CD4-positive, alpha-beta T cell treated with Interleukin-10 for 1 hour (primary cell): ENCODE measurements around the gene ST8SIA1.

Experiments used
- DNase-seq: peaks from one replicate; pipeline ENCODE4 v3.0.0-alpha.2; 2020

Gene ST8SIA1

DNA sequence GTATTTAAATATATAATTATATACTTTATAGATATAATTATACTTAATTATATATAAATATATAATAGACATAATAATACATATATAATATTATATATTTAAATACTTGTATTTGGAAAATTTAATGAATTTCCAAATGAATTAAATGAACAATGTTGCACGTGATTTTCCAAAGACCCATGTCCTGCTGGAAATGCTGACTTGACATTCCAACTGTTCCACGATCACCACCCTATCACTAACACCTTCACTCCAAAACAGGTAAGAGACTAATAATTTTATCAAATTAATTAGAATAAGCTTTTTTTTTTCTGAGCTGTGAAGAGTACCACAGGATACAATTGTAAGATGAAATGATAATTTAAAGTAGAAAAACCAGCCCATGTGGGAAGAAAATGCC lies 103.4 kb downstream of the ST8SIA1 start:
- DNase-seq: no peak

DNA sequence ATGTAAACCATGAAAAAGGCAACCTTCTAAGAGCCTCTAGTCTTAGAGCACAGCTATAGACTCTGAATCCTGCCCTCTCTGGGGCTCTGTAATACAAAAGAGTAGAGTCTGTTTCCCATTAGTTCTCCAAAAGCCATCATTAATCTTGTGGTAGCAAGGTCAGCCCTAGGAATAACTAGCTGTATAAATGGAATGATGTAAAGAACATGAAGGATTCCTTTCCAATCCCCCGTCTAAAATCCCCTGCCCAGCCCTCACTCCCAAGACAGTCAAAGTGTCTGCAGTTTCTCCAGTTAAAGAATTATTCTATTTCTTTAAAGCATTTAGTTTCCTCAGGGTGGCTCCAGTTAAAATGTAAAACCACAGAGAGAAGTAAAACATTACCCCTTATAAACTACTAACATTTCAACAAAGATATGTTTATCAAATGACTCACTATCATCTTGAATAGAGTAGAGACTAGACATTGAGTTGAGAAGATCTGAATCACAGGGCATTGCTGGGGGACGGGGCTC lies 104.2 kb downstream of the ST8SIA1 start:
- DNase-seq: no peak

DNA sequence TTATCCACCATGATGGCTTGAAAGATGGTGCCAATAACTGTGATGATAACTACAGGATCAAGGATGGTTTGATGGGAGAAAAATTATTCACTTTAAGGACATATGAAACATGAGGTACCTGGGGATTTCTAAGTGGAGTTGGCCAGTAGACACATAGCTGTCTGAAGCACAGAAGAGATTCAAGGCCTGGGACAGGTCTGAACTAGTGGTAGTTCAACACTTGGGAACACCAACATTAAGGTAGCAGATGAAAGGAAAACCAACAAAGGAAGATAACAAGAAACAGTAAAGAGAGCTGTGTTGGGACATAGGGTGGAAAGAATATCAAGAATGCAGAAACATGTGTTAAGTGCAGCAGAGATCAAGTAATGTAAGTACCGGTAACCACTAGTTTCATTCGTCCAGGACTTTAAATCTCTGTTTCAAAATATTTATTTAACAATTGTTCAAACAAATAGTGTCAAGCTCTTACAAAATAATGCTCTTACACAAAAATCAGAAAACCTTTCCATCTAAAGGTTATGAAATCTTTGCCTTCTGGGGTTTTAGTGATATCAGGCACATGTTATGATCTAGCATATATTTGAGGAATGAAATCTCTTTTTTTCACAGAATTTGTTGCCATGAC lies 104.7 kb downstream of the ST8SIA1 start:
- no peak for DNase-seq

DNA sequence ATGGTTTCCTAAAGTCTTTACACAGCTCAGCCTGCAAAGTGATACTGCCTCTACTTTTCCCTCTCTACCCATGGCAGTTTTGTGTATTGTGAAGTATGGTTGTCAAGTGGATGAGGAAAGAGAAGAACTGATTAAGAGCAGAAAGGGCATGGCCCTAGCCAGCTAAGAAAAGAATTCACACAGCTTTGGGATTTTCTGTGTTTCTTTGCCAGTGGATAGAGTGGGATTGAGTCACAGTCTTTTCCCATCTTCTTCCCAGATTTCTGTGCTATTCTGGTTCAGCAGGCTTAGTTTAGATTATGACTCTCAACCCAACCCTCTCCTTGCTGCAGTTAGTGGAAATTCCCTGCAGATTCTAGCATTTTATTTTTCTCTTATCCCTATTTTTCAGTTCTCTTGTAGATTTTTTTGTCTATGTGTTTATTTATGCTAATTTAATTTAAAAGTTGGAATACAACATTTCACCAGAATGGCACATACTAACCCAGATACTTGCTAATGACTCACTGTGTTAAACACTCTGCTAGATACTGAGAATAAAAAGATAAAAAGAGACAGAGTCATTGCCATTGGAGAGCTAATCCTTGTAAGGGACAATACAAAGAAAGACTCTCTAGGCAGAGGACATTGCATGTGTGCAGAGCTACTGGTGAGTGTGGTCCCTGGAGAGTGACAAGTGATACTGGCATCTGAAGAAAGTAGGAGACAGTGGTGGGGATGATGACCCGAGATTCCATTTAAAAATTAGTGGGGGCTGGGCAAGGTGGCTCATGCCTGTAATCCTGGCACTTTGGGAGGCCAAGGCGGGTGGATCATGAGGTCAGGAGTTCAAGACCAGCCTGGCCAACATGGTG lies 106.3 kb downstream of the ST8SIA1 start:
- no peak for DNase-seq

DNA sequence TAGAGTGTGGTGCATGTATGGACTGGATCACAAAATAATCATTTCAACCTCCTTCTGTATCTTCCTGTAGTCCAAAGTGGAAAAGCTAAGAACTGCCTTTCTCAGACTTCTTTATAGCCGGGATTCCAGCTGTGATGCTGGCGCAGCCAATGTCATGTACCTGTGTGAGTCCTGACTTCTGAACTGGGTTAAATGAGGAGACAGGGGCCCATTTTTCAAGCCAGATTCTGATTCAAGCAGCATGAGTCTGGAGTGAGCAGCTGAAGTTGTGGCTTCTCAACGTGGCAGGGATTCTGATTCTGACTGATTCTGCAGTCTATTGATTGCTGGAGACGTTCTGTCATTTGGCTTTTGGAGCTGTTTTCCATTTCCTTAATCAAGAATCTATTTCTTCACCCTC lies 111.2 kb downstream of the ST8SIA1 start:
- no peak for DNase-seq

DNA sequence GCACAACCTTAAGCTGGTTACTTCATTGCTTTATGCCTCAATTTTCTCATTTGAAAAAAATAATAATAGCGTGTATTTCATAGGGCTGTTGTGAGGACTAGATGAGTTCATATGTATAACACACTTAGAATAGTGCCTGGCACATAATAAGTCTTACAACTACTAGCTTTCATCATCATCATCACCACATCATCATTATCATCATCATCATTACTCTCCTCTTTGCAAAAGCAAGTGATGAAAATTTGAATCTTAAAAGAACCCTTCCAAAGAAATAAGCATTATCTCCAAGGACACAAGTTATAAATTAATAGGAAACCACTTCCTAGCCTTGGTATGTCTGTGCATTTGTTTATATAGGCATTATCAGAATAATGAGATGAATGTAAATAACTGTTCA lies 117.0 kb downstream of the ST8SIA1 start:
- no peak for DNase-seq

DNA sequence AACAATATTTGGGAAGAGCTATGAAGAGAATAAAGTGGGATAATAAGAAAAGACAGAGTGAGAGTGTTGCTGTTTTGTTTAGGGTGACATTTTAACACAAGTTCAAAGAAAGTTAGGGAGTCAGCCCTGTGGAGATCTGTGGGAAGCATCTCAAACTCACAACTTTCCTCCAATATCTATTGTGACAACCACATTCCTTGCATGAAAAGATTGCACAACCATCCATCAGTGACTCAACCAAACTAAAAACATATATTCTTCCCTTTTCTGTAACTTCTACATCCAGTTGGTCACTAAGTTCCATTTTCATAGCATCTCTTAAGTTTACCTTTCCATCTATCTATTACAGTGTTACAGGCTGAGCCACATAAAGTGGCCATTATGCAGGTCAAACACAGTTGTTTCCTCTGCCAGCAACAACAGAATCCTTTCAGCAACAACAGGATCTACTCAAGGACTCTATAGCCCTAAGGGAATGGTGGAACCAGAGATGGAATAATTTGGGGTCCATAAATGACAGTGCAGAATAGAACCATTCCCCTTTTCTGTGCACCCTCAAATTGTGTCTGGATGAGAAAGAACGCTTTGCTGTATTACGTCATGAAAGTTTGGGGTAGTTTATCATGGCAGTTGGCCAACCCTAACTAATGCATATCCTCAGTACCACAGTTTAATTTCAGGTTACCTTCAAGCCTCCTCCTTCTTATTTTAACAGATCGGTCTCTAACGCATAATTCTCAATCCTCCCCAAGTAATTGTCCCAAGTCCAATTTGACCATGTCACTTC lies 118.8 kb downstream of the ST8SIA1 start:
- DNase-seq: no peak

DNA sequence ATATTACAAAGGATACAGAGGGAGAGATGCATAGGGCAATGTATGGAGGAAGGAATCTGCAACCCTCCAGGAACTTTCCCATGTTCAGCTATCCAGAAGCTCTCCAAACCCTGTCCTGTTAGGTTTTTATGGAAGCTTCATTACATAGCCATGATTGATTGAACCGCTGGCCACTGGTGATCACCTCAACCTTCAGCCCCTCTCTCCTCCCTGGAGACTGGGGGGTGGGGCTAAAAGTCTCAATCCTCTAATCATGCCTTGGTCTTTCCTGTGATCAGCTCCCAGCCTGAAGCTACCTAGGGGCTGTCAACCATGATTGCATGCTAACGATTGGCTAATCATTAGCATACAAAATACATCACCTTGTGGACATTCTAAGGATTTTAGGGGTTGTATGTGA lies 123.4 kb downstream of the ST8SIA1 start:
- no peak for DNase-seq

DNA sequence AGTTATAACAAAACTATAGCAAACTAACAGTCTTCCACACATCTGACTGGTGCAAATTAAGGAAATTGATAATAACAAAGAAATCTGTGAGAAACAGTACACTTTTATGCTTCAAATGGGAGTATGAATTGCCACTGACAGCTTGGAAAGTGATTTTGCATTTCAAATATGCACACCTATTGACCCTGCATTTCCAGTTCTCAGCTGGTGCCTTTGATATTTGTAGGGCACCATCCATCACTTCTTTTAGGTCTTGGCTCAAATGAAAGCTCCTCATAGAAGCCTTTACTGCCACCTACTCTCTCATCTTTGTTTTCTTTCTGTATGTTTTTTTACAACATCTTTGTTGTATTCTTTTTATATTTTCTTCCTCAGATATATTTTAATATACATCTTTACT lies 125.1 kb downstream of the ST8SIA1 start:
- no peak for DNase-seq

DNA sequence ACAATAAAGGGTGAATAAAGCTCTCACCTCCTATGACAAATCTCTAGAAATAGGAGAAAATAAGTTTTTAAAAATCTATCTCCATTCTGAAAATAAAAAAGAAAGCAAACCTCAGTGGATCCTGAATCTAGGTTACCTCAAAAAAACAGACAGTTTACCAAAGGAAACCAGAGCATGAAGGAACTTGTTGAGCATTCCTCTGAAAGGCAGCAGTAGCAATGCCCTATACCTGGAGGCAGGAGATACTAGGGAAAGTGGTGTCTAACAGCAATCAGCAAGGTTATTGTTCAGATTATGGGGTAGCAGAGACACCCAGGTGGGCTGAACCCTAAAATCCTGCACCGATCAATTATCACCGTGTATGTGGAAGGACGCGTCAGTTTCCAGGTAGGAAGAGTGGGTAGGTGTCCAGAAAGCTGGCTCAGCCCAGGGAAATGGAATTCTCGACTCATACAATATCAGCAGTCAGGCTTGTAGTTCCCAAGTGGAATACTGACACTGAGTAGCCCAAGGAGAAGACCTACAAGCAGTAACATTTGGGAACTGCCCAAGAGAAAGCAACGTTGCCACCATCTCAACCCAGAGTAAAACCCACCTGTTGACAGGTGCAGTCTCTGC lies 128.3 kb downstream of the ST8SIA1 start:
- no peak for DNase-seq

DNA sequence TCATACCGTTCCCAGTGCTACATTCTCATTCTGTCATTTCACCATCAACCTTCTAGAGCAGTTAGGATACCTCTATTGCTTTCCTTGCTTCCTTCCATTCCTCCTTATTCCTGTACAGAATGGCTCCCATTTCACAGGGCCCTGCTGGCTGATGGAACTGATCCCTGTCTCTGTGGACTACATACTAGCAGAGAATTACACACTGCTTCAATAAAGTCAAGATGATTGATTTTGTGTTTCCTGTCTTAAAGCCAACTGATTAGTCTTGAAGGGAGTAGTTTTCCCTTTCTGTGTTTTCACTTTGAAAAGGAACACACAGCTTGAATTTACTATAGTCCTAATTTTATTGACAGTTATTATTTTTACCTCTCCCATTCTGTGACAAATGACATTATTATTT lies 130.1 kb downstream of the ST8SIA1 start:
- DNase-seq: no peak

DNA sequence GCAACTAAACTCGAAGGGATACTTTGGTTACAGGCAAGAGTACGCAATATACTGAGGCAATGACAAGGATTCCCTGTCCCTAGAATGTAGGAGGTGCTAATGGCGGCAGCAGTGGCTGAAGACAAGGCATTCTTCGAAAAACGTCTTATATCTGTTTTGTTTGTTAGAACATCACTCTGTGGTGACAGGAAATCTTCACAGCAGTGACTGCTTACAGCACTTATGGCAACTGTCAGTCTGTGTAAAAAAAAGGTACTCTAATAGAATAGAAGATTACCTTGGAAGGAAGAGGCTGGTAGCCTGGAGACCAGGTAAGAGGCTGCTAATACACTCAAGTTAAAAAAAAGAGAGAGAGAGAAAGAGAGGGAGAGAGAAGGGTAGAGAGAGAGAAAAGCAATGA lies 131.7 kb downstream of the ST8SIA1 start:
- DNase-seq: no peak

DNA sequence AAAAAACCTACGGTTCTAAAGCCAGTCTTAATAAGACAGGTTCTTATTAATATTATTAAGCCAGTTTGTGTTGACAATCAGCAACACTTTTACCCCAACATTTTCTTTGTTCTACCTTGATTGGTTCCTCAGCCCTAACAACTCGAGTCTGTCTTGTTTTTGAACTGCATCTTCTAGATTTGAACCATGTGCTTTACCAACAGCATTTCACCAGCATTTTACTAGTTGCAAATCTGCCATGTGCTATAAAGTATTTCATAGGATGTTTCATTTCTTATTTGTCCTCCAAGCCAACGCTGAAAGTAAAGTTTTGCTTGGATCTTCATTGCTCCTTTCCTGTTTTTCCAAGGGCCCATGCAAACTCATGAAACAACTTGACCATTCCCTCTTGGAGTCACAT lies 133.4 kb downstream of the ST8SIA1 start:
- no peak for DNase-seq

DNA sequence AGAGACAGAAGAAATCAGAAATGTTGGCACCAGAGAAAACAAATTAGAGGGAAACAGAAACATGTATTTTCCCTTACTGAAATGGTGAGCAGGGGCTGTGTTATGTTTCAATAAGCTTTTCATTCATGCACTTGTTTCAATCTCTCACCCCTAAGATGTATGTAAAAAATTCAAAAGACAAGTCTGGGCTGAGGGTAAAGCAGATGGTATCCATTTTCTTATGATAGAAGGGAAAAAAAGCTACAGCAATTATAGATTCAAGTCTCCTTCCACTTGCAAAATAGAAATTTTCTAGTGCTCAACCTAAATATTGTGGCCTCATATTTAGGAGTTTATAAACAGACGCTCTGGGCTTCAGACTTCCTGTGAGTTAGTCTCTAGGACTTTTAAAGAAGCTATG lies 138.3 kb downstream of the ST8SIA1 start:
- no peak for DNase-seq

DNA sequence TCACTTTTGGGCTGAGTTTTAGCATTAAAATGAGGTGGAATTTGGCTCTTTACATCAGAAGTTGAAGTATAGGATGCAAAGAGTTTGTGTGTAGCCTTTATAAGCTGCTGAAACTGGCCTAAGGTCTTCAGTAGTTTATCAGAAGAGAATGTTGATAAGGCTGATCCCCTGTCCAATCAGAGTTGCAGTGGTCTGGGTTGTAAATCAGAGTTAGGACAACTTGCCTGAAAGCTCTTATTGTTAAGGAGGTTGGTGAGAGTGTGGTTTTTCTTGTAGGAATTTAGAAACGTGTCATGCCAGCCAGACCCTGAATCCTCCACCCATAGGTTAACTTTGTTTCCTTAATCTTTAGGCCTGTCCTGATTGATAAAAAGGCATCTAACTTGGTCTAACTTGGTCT lies 143.5 kb downstream of the ST8SIA1 start:
- DNase-seq: no peak

DNA sequence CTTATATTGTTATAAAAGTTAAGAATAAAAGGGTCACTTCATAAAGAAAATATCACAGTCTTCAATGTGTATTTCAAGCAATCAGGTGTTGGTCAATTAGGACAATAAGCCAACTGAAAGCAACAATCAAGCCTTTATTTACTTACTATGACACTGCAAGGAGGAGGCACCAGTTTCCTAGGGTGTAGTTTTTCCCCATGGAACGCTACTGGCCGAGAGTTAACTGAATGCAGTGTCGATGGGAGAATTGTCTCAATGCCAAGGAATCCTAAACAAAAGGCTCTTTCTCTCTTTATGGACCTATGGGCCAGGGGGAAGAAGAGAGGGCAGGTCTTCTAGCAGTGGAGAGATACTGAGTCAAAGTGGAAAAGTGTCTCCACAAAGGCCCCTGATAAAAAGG lies 146.1 kb downstream of the ST8SIA1 start:
- no peak for DNase-seq

DNA sequence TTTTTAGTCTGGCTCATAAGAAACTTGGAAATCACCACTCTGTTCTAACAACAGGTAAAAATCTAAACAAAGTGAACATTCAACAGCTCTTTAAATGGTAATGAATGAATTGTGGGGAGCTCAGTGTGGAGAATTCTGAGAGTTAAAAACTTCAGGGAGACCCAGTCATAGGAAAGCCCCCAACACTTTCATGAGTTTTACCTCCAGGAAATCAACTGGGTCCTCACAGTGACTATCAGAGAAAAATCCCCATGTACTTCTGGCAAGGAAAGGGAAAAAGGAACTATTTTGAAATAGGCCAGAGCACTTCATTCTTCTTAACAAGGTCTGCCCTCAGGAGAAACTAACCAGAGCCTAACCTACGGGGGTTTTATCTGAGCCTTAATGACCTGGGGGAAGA lies 153.8 kb downstream of the ST8SIA1 start:
- no peak for DNase-seq

DNA sequence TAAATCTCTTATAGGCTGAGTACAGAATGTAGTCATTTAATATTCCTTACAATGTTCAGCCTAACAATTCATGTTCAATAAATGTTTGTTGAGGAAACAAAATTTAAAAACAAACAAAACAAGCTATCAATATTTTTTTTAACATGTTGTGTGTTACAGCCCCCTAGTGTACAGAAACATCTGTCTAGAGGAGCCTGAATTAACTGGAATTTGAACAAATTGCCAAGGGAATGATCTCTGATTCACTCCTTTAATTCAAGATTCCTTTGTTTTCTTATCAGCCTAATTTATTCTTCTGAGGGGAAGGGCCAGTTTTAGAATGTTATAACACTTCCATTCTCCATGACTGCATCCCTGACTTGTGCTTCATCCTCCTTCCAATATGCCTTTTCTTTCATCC lies 161.3 kb downstream of the ST8SIA1 start:
- DNase-seq: no peak

DNA sequence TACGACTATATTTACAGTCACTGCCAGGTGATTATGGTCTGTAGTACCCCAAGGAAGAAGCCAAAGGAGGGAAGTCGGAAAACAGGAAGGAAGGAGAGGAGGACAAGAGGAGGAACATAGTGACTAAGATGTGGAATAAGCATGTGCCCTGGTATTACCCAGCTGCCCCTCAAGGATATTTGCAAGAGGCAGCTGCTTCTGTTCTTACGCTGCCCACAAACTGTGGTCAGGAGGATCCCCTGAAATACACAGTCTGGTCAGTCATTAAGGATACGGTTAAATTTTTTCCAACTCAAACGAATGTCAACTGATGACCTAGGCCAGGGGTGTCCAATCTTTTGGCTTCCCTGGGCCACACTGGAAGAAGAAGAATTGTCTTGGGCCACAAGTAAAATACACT lies 162.0 kb downstream of the ST8SIA1 start:
- DNase-seq: no peak

DNA sequence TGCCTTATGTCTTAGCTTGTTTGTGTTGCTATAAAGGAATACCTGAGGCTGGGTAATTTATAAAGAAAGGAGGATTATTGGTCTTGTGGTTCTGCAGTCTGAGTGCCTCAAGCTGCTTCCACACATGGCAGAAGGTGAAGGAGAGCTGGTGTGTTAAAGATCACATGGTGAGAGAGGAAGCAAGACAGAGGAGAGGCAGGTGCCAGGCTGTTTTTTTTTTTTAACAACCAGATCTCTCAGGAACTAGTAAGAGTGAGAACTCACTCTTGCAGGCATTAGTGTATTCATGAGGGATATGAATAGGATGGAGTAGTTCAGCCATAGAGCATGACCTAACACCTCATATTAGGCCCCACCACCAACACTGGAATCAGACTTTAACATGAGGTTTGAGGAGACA lies 165.1 kb downstream of the ST8SIA1 start:
- no peak for DNase-seq

DNA sequence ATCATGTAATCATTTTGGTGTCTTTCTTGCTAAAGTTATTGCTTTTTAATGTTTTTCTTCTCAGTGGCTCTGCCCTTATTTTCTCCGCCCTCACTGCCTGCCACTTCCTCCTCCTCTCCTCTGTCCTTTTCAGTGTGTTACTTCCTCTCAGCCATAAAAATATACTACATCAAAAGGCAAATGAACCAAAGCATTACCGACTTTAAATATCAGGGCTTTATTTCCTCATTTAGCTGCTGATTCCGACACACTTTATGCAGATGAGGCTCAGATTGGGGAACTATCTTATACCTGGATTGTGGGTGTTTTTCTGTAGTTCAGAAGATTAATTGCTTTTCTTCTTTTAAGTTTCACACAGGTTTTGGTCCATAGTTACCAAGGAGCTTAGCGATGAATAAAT lies 170.4 kb downstream of the ST8SIA1 start:
- peak; percentile 41 for DNase-seq

DNA sequence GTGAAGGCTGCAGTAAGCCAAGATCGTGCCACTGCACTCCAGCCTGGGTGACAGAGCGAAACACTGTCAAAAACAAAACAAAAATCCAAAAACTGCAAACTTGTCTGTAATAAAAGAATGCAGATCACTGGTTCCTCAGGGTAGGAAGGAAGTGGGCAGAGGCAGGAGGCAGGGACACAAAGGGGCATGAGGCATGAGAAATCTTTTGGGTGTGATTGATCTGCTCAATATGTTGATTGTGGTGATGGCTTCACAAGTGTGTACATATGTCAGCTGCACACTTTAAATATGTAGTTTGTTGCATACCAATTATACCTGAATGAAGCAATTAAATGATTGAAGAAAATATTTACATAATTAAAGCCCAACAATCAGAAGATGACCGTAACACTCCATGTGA lies 170.9 kb downstream of the ST8SIA1 start:
- DNase-seq: peak; percentile 22

DNA sequence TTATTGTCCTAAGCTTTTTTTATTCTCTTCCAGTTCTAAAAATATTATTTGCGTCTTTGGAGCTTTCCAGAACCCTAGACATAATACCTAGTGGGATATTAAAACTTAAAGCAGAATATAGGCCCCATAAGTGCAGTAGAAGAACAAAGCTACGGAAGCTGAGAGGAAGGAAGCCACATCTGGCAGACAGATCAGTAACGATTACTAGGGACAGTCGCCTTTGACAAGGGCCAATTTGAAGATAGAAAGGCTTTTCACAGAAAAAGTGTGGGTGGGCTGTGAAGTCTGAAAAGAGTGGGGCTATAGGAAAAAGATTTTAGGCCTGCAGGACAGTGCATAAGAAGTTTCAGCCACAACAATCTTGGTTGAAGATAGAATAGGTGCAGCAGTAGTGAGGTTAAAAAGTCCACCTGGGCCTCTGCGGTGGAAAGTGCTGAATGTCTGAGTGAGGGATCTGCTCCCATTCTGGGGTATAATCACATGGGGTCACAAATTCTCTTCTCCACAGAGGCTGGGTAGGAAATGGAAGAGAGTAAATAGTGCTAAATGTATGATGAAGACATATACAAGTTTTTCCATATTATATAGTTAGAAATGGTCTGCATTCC lies 174.0 kb downstream of the ST8SIA1 start:
- DNase-seq: peak; percentile 27
